Naive thymus-derived CD8-positive, alpha-beta T cell (primary cell): ENCODE measurements around the gene AFTPH. TPM values are rescaled to one million over a fixed set of nuclear protein-coding genes. Genes with fewer than 3 reads are reported as not detected.
A peak's percentile ranks its signal among the peaks of the same experiment; 100 is the strongest.

ENCODE experiments used
- ATAC-seq, 2 donors: fragments of 150-1000 bp; cut with Tn5 transposase in 1 of 2; sonication (Bioruptor Pico), chemical (Tn5 transposase) in 1 of 2; 1 replicate in 1 of 2; 2 replicates in 1 of 2; pipeline ENCODE4 v1.10.0; 2021; ENCODE audit warnings: mild to moderate bottlenecking in 2 of 2, moderate library complexity in 2 of 2
- POLR2A ChIA-PET: fragments of 350-600 bp; sonication (Branson Sonifier 250); formaldehyde crosslinking; loops from one replicate; lab custom pipeline; 2021; ENCODE audit warnings: antibody characterized with exemption; lab: Charles Lee
- DNase-seq, 10 donors: peaks; one replicate each; pipeline versions ENCODE4 v3.0.0 to v3.0.0-alpha.2; 2020 to 2022
- H3K27ac Mint-ChIP-seq, 10 donors: one replicate each; pipeline ENCODE4 v1.8.0; 2020 to 2022; ENCODE audit warnings: mild to moderate bottlenecking in 10 of 10, mixed read lengths in 10 of 10, moderate library complexity in 4 of 10, inconsistent platforms in 1 of 10
- H3K27me3 Mint-ChIP-seq, 5 donors: one replicate each; pipeline ENCODE4 v1.8.0; 2021 to 2022; ENCODE audit warnings: mixed read lengths in 5 of 5
- H3K36me3 Mint-ChIP-seq, 3 donors: one replicate each; pipeline ENCODE4 v1.8.0; 2020 to 2022; ENCODE audit warnings: mixed read lengths in 3 of 3, mild to moderate bottlenecking in 2 of 3, inconsistent platforms in 1 of 3
- H3K4me1 Mint-ChIP-seq, 4 donors: one replicate each; pipeline ENCODE4 v1.8.0; 2021 to 2022; ENCODE audit warnings: mixed read lengths in 4 of 4
- H3K4me3 Mint-ChIP-seq, 10 donors: one replicate each; pipeline ENCODE4 v1.8.0; 2020 to 2022; ENCODE audit warnings: mild to moderate bottlenecking in 10 of 10, mixed read lengths in 10 of 10, moderate library complexity in 6 of 10, inconsistent platforms in 1 of 10
- H3K9me3 Mint-ChIP-seq, 9 donors: one replicate each; pipeline ENCODE4 v1.8.0; 2020 to 2022; ENCODE audit warnings: mixed read lengths in 9 of 9, mild to moderate bottlenecking in 3 of 9, inconsistent platforms in 1 of 9, moderate library complexity in 1 of 9
- polyA plus RNA-seq, 3 donors: library from polyadenylated mRNA; unstranded; fragments of 300-500 nt; fragmentation: Illumina TruSeq; gene quantifications; one replicate each; pipeline ENCODE4 v1.2.3, GENCODE V29; 2021
- total RNA-seq, 8 experiments: library from RNA in 2 of 8; stranded (reverse) in 2 of 8; gene quantifications; one replicate each; pipeline ENCODE4 v1.2.3 and lab custom pipeline; 2021 to 2026

AFTPH gene
- total and polyA plus RNA-seq, 5 experiments from 2014 or later: 20.9 to 51.6 (median 23.6) TPM

GRCh38 chr2:64634345-64635267, 110.5 kb downstream of the AFTPH start:
- DNase-seq (no peak), ATAC-seq (no peak)
- no peaks in the 10 kb centered on the region for H3K9me3 Mint-ChIP-seq
- no peak overlapping the region for H3K4me3 Mint-ChIP-seq
- H3K27ac Mint-ChIP-seq: peak overlapping the region in 3 of 10 donors; percentile 25 to 89 (median 54)
- peaks cover 35 to 57% (median 51%) of the 10 kb centered on the region in 4 donors for H3K4me1 Mint-ChIP-seq
- peaks cover 7 to 51% (median 18%) of the 10 kb centered on the region in 3 donors for H3K36me3 Mint-ChIP-seq
- POLR2A ChIA-PET: interaction anchor here (0.6 to 2.8 kb wide), 3 partner anchors 9 to 440 kb away, joined by 3 to 13 read pairs (median 3); no protein-coding TSS in a partner anchor
- no peaks in the 10 kb centered on the region for H3K27me3 Mint-ChIP-seq

- Mint-ChIP-seq H3K27ac (peak overlapping the region; percentile 89 to 97 (median 92)), H3K36me3 (peaks cover 7 to 47% (median 16%) of the 10 kb centered on the region in 3 donors), H3K4me3 (peak overlapping the region; percentile 57 to 88 (median 70)), H3K4me1 (peaks cover 37 to 70% (median 63%) of the 10 kb centered on the region in 4 donors), H3K9me3 (no peaks in the 10 kb centered on the region), H3K27me3 (no peaks in the 10 kb centered on the region)
- peak in 1 of 10 donors; percentile 22 for DNase-seq
- peak; percentile 49 to 51 for ATAC-seq
- POLR2A ChIA-PET: interaction anchor here (0.8 to 5.1 kb wide), 4 partner anchors 18 to 494 kb away, joined by 3 to 25 read pairs (median 6); partner anchors contain the start of genes AFTPH, RAB1A and SERTAD2
Measured at GRCh38 chr2:64635976-64636911, 112.1 kb downstream of the AFTPH start.

- Mint-ChIP-seq H3K27me3 (no peaks in the 10 kb centered on the region), H3K4me1 (peaks cover 40 to 78% (median 72%) of the 10 kb centered on the region in 4 donors), H3K27ac (peak overlapping the region; percentile 84 to 97 (median 92)), H3K4me3 (peak overlapping the region; percentile 57 to 88 (median 68)), H3K36me3 (peaks cover 7 to 49% (median 16%) of the 10 kb centered on the region in 3 donors), H3K9me3 (no peaks in the 10 kb centered on the region)
- DNase-seq (peak in 4 of 10 donors; percentile 17 to 46 (median 34)), ATAC-seq (peak; percentile 60 to 73)
- POLR2A ChIA-PET: interaction anchor here (0.8 to 5.1 kb wide), 6 partner anchors 17 to 493 kb away, joined by 3 to 25 read pairs (median 4); partner anchors contain the start of genes AFTPH, RAB1A and SERTAD2
Measured at GRCh38 chr2:64637000-64637635, 113.0 kb downstream of the AFTPH start.

- POLR2A ChIA-PET: interaction anchor here (0.6 to 5.1 kb wide), 5 partner anchors 16 to 114 kb away, joined by 3 to 25 read pairs (median 4); partner anchors contain the start of genes AFTPH and SERTAD2
- Mint-ChIP-seq H3K9me3 (no peaks in the 10 kb centered on the region), H3K27ac (peak overlapping the region; percentile 84 to 97 (median 92)), H3K27me3 (no peaks in the 10 kb centered on the region), H3K4me1 (peaks cover 40 to 85% (median 78%) of the 10 kb centered on the region in 4 donors), H3K4me3 (peak overlapping the region in 9 of 10 donors; percentile 51 to 76 (median 65)), H3K36me3 (peaks cover 7 to 42% (median 12%) of the 10 kb centered on the region in 3 donors)
- ATAC-seq (no peak), DNase-seq (no peak)
Measured at GRCh38 chr2:64637931-64638330, 113.8 kb downstream of the AFTPH start.

GRCh38 chr2:64638502-64639120, 114.5 kb downstream of the AFTPH start:
- DNase-seq (no peak), ATAC-seq (no peak)
- H3K36me3 Mint-ChIP-seq: peaks cover 7 to 35% (median 10%) of the 10 kb centered on the region in 3 donors
- H3K4me3 Mint-ChIP-seq: peak overlapping the region in 7 of 10 donors; percentile 51 to 76 (median 65)
- H3K27ac Mint-ChIP-seq: peak overlapping the region in 9 of 10 donors; percentile 84 to 96 (median 91)
- no peaks in the 10 kb centered on the region for H3K27me3 Mint-ChIP-seq
- POLR2A ChIA-PET: interaction anchor here (0.6 to 5.1 kb wide), 5 partner anchors 15 to 113 kb away, joined by 3 to 25 read pairs (median 3); partner anchors contain the start of gene SERTAD2
- peaks cover 38 to 91% (median 81%) of the 10 kb centered on the region in 4 donors for H3K4me1 Mint-ChIP-seq
- no peaks in the 10 kb centered on the region for H3K9me3 Mint-ChIP-seq

- peak overlapping the region in 8 of 10 donors; percentile 24 to 85 (median 68) for H3K27ac Mint-ChIP-seq
- ATAC-seq (no peak), DNase-seq (no peak)
- H3K36me3 Mint-ChIP-seq: peaks cover 7 to 27% (median 9%) of the 10 kb centered on the region in 3 donors
- no peaks in the 10 kb centered on the region for H3K27me3 Mint-ChIP-seq
- no peaks in the 10 kb centered on the region for H3K9me3 Mint-ChIP-seq
- H3K4me3 Mint-ChIP-seq: peak overlapping the region in 5 of 10 donors; percentile 14 to 59 (median 48)
- H3K4me1 Mint-ChIP-seq: peaks cover 44 to 96% (median 89%) of the 10 kb centered on the region in 4 donors
- POLR2A ChIA-PET: interaction anchor here (0.7 to 5.1 kb wide), 4 partner anchors 14 to 128 kb away, joined by 3 to 25 read pairs (median 4); partner anchors contain the start of gene SERTAD2
Measured at GRCh38 chr2:64639691-64640090, 115.6 kb downstream of the AFTPH start.

- H3K4me3 Mint-ChIP-seq: peak overlapping the region in 7 of 10 donors; percentile 14 to 59 (median 48)
- peaks cover 47 to 99% (median 94%) of the 10 kb centered on the region in 4 donors for H3K4me1 Mint-ChIP-seq
- H3K9me3 Mint-ChIP-seq: no peaks in the 10 kb centered on the region
- POLR2A ChIA-PET: interaction anchor here (0.7 to 5.1 kb wide), 8 partner anchors 13 to 127 kb away, joined by 3 to 25 read pairs (median 3); partner anchors contain the start of gene SERTAD2
- DNase-seq (peak in 1 of 10 donors; percentile 20), ATAC-seq (no peak)
- H3K27me3 Mint-ChIP-seq: no peaks in the 10 kb centered on the region
- H3K27ac Mint-ChIP-seq: peak overlapping the region in 9 of 10 donors; percentile 19 to 91 (median 65)
- peaks cover 7 to 21% (median 9%) of the 10 kb centered on the region in 3 donors for H3K36me3 Mint-ChIP-seq
Measured at GRCh38 chr2:64640153-64641044, 116.3 kb downstream of the AFTPH start.

- H3K4me1 Mint-ChIP-seq: peaks cover 42 to 98% (median 89%) of the 10 kb centered on the region in 4 donors
- H3K27me3 Mint-ChIP-seq: no peaks in the 10 kb centered on the region
- H3K9me3 Mint-ChIP-seq: no peaks in the 10 kb centered on the region
- H3K4me3 Mint-ChIP-seq: peak overlapping the region in 7 of 10 donors; percentile 7 to 54 (median 37)
- no peak for DNase-seq
- no peak for ATAC-seq
- POLR2A ChIA-PET: interaction anchor here (0.9 to 5.5 kb wide), 5 partner anchors 10 to 108 kb away, joined by 3 to 64 read pairs (median 4); no protein-coding TSS in a partner anchor
- peak overlapping the region in 7 of 10 donors; percentile 43 to 91 (median 63) for H3K27ac Mint-ChIP-seq
- peaks cover 0 to 9% (median under 1%) of the 10 kb centered on the region in 3 donors for H3K36me3 Mint-ChIP-seq
Measured at GRCh38 chr2:64641599-64641998, 117.5 kb downstream of the AFTPH start.
